GM12873 (cell line): Measurements from ENCODE around the gene POLE.

Experiments
- CTCF ChIP-seq: IDR thresholded peaks from 2 replicates; pipeline ENCODE4 v1.5.1; 2012; ENCODE audit warnings: low read depth, mild to moderate bottlenecking, moderate library complexity, low read length, control low read depth; ENCODE audit not compliant: insufficient read depth; ENCODE audit errors: missing control alignments

The POLE gene

GRCh38 chr12:132723015-132723763, 36.0 kb upstream of the POLE start:
- no peak for TF ChIP-seq CTCF

GRCh38 chr12:132720606-132721345, 33.6 kb upstream of the POLE start:
- TF ChIP-seq CTCF, result no peak

GRCh38 chr12:132719954-132720324, 32.8 kb upstream of the POLE start:
- no peak for TF ChIP-seq CTCF

- no peak for TF ChIP-seq CTCF
These were observed 32.2 kb upstream of the POLE start for GRCh38 chr12:132719141-132719953.

GRCh38 chr12:132718644-132719043, 31.5 kb upstream of the POLE start:
- TF ChIP-seq CTCF, result no peak

GRCh38 chr12:132717531-132718387, 30.6 kb upstream of the POLE start:
- no peak for TF ChIP-seq CTCF
